NK-92 (cell line): ENCODE results near the gene ANKRD6.
"Not testable (repeated sequence)": the region's sequence is repeated elsewhere in the genome, so short reads cannot be mapped to it uniquely, and the experiment has no call there.

Experiments used
- DNase-seq: peaks from one replicate; lab custom pipeline; 2025; ENCODE audit not compliant: unreplicated experiment; lab: John Stamatoyannopoulos, UW

ANKRD6 gene

DNA sequence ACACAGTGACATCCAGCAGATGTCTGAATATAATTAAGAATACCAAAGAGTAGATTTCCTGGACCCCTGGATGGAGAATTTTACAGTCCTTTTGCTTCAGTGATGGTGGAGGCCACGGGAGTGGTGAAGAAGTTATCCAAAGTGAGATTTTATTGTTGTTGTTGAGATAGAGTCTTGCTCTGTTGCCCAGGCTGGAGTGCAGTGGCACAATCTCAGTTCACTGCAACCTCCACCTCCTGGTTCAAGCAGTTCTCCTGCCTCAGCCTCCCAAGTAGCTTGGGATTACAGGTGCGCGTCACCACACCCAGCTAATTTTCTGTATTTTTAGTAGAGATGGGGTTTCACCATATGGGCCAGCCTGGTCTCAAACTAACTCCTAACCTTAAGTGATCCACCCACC lies 208.6 kb downstream of the ANKRD6 start:
- not testable (repeated sequence) for DNase-seq

GRCh38 chr6:89642956-89643355 lies 210.0 kb downstream of the ANKRD6 start:
- no peak for DNase-seq

DNA sequence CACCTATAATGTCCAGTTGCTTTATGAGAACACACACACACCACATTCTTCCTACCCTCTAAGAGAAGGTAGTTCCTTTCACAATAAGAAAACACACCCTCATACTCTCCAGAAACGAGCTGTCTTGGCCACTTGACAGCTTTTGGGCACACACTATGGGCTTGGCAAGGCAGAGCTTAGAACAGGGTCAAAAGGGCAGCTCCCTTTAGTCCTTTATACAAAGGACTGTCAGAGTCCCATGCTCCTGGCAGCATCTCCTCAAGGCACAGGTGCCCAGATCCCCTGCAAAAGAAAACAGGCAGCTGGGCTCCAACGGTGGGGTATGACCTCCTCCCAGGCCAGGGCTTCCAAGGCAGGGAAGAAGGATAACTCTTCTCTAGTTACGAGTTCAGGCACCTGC lies 210.5 kb downstream of the ANKRD6 start:
- no peak for DNase-seq

DNA sequence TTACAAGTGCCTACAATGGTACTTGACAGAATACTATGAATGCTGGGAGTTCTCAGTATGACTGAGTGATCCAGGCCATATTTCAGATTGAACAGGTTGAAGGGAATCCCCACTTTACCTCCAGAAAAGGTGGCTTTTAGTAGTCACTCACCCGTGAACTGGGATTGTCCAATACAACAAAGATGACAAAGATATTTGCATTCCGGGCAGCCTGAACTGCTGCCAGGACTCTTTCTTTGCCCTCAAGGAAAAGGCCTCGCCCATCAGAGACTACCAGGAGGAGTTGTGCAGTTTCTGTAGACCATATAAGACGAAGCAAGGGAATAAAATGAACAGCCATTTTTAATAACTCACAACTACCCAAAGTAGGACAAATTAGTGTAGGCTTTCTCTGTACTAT lies 211.9 kb downstream of the ANKRD6 start:
- no peak for DNase-seq

DNA sequence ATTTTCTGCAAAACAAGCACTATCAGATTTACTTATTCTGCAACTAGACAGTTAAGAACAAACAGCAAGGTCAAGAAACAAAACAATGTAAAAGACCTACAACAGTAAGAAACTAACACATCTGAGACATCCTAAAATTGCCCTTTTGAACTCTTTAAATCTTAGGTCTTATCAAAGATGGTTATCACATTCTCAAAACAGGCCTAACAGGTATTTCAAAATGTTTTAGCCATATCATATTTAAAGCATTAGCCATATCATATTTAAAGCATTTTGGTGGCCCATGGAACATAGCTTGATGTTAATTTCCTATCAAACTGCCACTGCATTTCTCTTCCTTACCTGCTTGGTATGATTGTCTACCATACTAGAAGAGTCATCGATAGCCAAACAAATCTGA lies 216.7 kb downstream of the ANKRD6 start:
- DNase-seq: no peak

GRCh38 chr6:89650579-89650978 lies 217.6 kb downstream of the ANKRD6 start:
- no peak for DNase-seq

DNA sequence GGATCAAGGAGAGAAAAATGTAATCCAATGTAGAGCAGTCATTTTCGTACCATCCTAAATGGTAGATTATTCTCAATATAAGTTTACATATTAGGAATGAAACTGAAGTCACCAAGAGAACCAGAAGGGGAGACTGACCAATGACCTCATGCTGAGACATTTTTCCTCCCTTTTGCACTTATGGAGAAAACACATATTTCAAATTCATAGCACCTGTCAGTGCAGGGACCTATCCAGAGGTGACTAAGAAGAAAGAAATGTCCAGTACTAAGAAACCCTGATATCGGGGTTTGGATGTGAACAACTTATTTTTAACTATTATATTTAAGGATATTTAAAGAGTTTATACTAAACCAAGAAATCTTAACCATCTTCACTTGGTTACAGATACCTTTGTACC lies 222.2 kb downstream of the ANKRD6 start:
- DNase-seq: no peak

GRCh38 chr6:89657445-89658158 lies 224.7 kb downstream of the ANKRD6 start:
- DNase-seq: no peak

- DNase-seq: no peak
Measured at GRCh38 chr6:89660981-89661380, 228.0 kb downstream of the ANKRD6 start.

DNA sequence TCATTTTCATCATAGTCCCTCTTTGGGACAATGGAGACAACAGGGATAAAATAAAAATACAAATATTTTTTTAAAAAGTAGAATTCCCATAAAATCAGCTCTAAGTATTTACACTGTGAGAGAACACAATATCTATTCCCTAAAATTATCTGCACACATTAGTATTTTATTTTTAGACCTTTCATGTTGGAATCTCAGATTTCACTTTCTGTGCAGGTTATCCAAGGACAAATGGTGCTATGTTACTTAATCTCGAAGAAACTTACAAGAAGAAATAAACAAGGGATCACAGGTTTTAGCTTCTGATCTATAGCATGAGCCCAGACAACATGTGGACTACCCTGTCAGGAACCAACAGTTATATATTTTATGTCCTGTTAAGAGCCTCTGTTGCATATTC lies 228.6 kb downstream of the ANKRD6 start:
- DNase-seq: no peak

GRCh38 chr6:89662659-89663223 lies 229.8 kb downstream of the ANKRD6 start:
- DNase-seq: no peak

- no peak for DNase-seq
Measured at GRCh38 chr6:89667872-89668556, 235.1 kb downstream of the ANKRD6 start.

GRCh38 chr6:89669002-89669401 lies 236.1 kb downstream of the ANKRD6 start:
- DNase-seq: no peak

- DNase-seq: no peak
Measured at GRCh38 chr6:89670935-89671565, 238.1 kb downstream of the ANKRD6 start.

- DNase-seq: no peak
Measured at GRCh38 chr6:89675949-89676748, 243.2 kb downstream of the ANKRD6 start.

- DNase-seq: no peak
Measured at GRCh38 chr6:89678531-89678930, 245.6 kb downstream of the ANKRD6 start.

- DNase-seq: no peak
Measured at GRCh38 chr6:89679215-89680120, 246.5 kb downstream of the ANKRD6 start.

- no peak for DNase-seq
Measured at GRCh38 chr6:89680150-89680549, 247.2 kb downstream of the ANKRD6 start.

- no peak for DNase-seq
Measured at GRCh38 chr6:89680551-89680950, 247.6 kb downstream of the ANKRD6 start.

GRCh38 chr6:89681983-89682564 lies 249.1 kb downstream of the ANKRD6 start:
- DNase-seq: no peak
